ENCODE data around the gene CYB5D1.

DNA sequence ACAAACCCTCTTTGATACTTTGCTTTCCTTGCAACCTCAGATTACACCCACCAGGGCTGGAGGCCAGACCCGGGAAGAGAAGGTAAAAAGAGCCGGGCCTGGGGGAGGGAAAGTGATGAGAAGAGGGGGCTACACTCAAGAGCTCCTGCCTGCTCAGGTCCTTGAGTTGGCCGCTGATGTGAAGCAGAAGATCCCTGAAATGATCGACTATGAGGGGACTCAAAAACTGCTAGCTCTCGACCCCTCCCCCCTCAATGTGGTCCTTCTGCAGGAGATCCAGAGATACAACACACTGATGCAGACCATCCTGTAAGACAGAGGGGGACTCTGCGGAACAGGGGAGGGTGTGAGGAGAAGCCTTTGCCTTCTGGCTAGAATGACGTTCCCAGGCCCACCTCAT is 26.6 kb upstream of the CYB5D1 start:
- TF ChIP-seq POLR2A (IDR thresholded peaks at IDR 0.05) = no peak
- TF ChIP-seq, protein P1, sequence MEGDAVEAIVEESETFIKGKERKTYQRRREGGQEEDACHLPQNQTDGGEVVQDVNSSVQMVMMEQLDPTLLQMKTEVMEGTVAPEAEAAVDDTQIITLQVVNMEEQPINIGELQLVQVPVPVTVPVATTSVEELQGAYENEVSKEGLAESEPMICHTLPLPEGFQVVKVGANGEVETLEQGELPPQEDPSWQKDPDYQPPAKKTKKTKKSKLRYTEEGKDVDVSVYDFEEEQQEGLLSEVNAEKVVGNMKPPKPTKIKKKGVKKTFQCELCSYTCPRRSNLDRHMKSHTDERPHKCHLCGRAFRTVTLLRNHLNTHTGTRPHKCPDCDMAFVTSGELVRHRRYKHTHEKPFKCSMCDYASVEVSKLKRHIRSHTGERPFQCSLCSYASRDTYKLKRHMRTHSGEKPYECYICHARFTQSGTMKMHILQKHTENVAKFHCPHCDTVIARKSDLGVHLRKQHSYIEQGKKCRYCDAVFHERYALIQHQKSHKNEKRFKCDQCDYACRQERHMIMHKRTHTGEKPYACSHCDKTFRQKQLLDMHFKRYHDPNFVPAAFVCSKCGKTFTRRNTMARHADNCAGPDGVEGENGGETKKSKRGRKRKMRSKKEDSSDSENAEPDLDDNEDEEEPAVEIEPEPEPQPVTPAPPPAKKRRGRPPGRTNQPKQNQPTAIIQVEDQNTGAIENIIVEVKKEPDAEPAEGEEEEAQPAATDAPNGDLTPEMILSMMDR (IDR thresholded peaks at IDR 0.05) = no peak
- no peak for TF ChIP-seq POLR2AphosphoS5 (IDR thresholded peaks at IDR 0.05)

Measured in upper lobe of left lung (tissue), 4 donors.